Hepatocyte (in vitro differentiated cells): ENCODE measurements around the gene PSAPL1.

ENCODE experiments used
- CTCF ChIP-seq: fragments of 200-600 bp; sonication (generic); IDR thresholded peaks from 2 replicates; pipeline ENCODE4 v1.5.1; 2016; ENCODE audit warnings: antibody characterized with exemption, mild to moderate bottlenecking; ENCODE audit not compliant: poor library complexity
- EZH2 ChIP-seq: fragments of 200-600 bp; sonication (generic); IDR thresholded peaks from 2 replicates; pipeline ENCODE4 v1.6.1; 2016; ENCODE audit warnings: antibody characterized with exemption, mild to moderate bottlenecking, borderline replicate concordance

DNA sequence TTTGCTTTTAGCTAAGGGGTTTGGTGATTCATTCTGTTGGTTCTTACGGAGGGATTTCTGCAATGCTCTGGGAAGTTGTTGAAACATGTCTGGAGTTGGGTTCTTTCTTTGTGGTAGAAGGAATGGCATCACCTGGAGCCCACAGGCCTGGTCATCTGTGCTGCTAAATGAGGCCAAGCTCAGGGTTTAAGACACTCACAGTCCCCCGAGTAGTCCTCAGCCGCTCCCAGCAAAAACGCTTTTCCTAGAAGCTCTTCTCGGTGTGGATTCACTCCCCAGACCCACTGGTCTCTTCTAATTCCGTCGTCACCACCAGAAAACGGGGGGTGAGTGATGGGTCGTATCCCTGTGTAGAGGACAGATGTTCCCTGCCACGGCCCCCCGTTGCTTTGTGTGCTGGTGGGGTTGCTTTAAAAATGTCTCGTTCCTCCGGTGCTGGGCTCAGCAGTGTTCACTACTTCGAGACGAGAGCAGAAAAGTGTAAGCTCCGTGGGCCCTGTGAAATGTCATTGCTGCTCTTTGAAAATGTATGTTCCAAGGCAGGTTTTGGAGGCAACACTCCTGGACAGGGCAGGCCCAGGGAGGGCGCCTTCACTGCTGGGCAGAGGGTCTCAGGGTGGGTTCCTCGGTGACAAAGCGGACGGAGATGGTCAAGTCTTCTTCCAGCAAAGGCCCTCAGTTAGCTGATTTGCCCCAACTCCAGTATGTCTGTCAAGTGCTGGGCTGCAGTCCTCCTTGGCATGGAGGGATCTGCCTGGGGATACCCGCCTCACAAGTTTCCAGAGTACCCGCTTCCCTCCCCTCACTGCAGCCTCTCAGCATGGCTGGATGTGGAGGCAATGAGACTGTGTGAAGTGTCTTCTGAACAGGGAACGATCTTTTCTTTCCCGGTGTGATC is 37.3 kb downstream of the PSAPL1 start:
- TF ChIP-seq CTCF (no peak), EZH2 (no peak)
